SK-N-SH (cell line): Measurements from ENCODE around the gene CEP112. TPM values are rescaled to one million over a fixed set of nuclear protein-coding genes. Genes with fewer than 3 reads are reported as not detected.

Experiments used
- CTCF ChIA-PET: fragments of 300-600, 350-600 bp; formaldehyde crosslinking; extraction: SDS; loops from one replicate; lab custom pipeline; 2021; lab: Yijun Ruan, JAX
- POLR2A ChIA-PET: fragments of 350-600 bp; sonication (Branson Sonifier 250); formaldehyde crosslinking; extraction: SDS; loops from one replicate; lab custom pipeline; 2020; ENCODE audit warnings: antibody characterized with exemption, inconsistent platforms; lab: Yijun Ruan, JAX
- DNase-seq: peaks from one replicate; pipeline ENCODE4 v3.0.0; 2012
- H2AFZ ChIP-seq: fragments of 200-600 bp; sonication (generic); 2 replicates; pipeline ENCODE4 v1.8.1; 2016; ENCODE audit warnings: antibody characterized with exemption, mild to moderate bottlenecking, low read depth
- H3F3A ChIP-seq: fragments of 200-600 bp; sonication (generic); replicated peaks from 2 replicates; pipeline ENCODE3; 2016; ENCODE audit warnings: antibody characterized with exemption, mild to moderate bottlenecking; ENCODE audit not compliant: insufficient read depth
- H3K27ac ChIP-seq, 2 experiments: fragments of 200-500 bp in 1 of 2; fragments of 200-600 bp in 1 of 2; sonication (Bioruptor generic) in 1 of 2; sonication (generic), shearing (Covaris generic) in 1 of 2; 2 replicates each; pipeline versions ENCODE4 v1.5.1 to v1.6.1; 2014 to 2016; ENCODE audit warnings: low read depth in 2 of 2, inconsistent platforms in 1 of 2, low read length in 1 of 2, mild to moderate bottlenecking in 1 of 2, mixed read lengths in 1 of 2
- H3K27me3 ChIP-seq: fragments of 200-600 bp; sonication (generic), shearing (Covaris generic); 2 replicates; pipeline ENCODE4 v1.6.1; 2016; ENCODE audit warnings: mixed run types; ENCODE audit not compliant: insufficient read depth
- H3K36me3 ChIP-seq, 2 experiments: fragments of 200-500 bp in 1 of 2; fragments of 200-600 bp in 1 of 2; sonication (Bioruptor generic) in 1 of 2; sonication (generic) in 1 of 2; replicated peaks in 1 of 2; 2 replicates each; pipeline versions ENCODE3 to v1.5.1; 2014 to 2016; ENCODE audit warnings: low read length in 1 of 2, mild to moderate bottlenecking in 1 of 2; ENCODE audit not compliant: insufficient read depth in 2 of 2, control insufficient read depth in 1 of 2
- H3K4me1 ChIP-seq, 2 experiments: fragments of 200-500 bp in 1 of 2; fragments of 200-600 bp in 1 of 2; sonication (Bioruptor generic) in 1 of 2; sonication (generic), shearing (Covaris generic) in 1 of 2; 2 replicates each; pipeline versions ENCODE4 v1.5.1 to v1.6.1; 2014 to 2016; ENCODE audit warnings: low read depth in 1 of 2, low read length in 1 of 2, mixed run types in 1 of 2; ENCODE audit not compliant: insufficient read depth in 2 of 2, control insufficient read depth in 1 of 2
- H3K4me2 ChIP-seq: fragments of 200-600 bp; sonication (generic), shearing (Covaris generic); 2 replicates; pipeline ENCODE4 v1.6.1; 2017; ENCODE audit warnings: mixed run types
- H3K4me3 ChIP-seq, 2 experiments: fragments of 200-500 bp in 1 of 2; fragments of 200-600 bp in 1 of 2; sonication (Bioruptor generic) in 1 of 2; sonication (generic), shearing (Covaris generic) in 1 of 2; 2 replicates each; pipeline versions ENCODE4 v1.5.1 to v1.8.1; 2014 to 2016; ENCODE audit warnings: low read depth in 2 of 2, inconsistent platforms in 1 of 2, low read length in 1 of 2, mild to moderate bottlenecking in 1 of 2, mixed read lengths in 1 of 2, moderate library complexity in 1 of 2
- H3K79me2 ChIP-seq: fragments of 200-600 bp; sonication (generic); 2 replicates; pipeline ENCODE4 v1.8.1; 2017; ENCODE audit warnings: mild to moderate bottlenecking; ENCODE audit not compliant: insufficient read depth
- H3K9ac ChIP-seq: fragments of 200-600 bp; sonication (generic); 2 replicates; pipeline ENCODE4 v1.6.1; 2017; ENCODE audit warnings: mixed run types
- H3K9me2 ChIP-seq: fragments of 200-600 bp; sonication (generic); 2 replicates; pipeline ENCODE4 v1.6.1; 2017; ENCODE audit warnings: mixed run types
- H3K9me3 ChIP-seq: fragments of 200-600 bp; sonication (generic); 2 replicates; pipeline ENCODE4 v1.6.1; 2017; ENCODE audit warnings: mixed run types, mild to moderate bottlenecking, moderate library complexity
- H4K20me1 ChIP-seq: fragments of 200-600 bp; sonication (generic); 2 replicates; pipeline ENCODE4 v1.6.1; 2017; ENCODE audit warnings: mild to moderate bottlenecking, mixed run types; ENCODE audit not compliant: insufficient read depth
- CHD2 ChIP-seq: fragments of 150-350 bp; IDR thresholded peaks from 2 replicates; pipeline ENCODE4 v1.6.1; 2018; ENCODE audit warnings: low read length; ENCODE audit not compliant: partially characterized antibody
- ELF1 ChIP-seq: IDR thresholded peaks from 2 replicates; pipeline ENCODE4 v1.4.0; 2012
- EP300 ChIP-seq, 2 experiments: IDR thresholded peaks; 2 replicates each; pipeline versions ENCODE4 v1.4.0 to v1.6.1; 2012; ENCODE audit warnings: borderline replicate concordance in 1 of 2, low read depth in 1 of 2, low read length in 1 of 2
- EZH2phosphoT487 ChIP-seq: fragments of 200-600 bp; sonication (generic); IDR thresholded peaks from 2 replicates; pipeline ENCODE4 v1.6.1; 2017; ENCODE audit warnings: low read depth, mixed run types, mild to moderate bottlenecking, antibody characterized with exemption, moderate library complexity, borderline replicate concordance
- FOSL2 ChIP-seq: IDR thresholded peaks from 2 replicates; pipeline ENCODE4 v1.4.0; 2012; ENCODE audit warnings: low read depth, mild to moderate bottlenecking, moderate library complexity, borderline replicate concordance
- FOXJ3 ChIP-seq: sonication (generic); formaldehyde crosslinking; IDR thresholded peaks from 2 replicates; pipeline ENCODE4 v1.5.1; 2020; ENCODE audit warnings: mild to moderate bottlenecking, missing genetic modification reagents
- GABPA ChIP-seq: IDR thresholded peaks from 2 replicates; pipeline ENCODE4 v1.4.0; 2012; ENCODE audit warnings: low read depth, mild to moderate bottlenecking
- JUND ChIP-seq: IDR thresholded peaks from 2 replicates; pipeline ENCODE4 v1.4.0; 2012
- MEF2A ChIP-seq: IDR thresholded peaks from 2 replicates; pipeline ENCODE4 v1.4.0; 2012; ENCODE audit warnings: low read depth, borderline replicate concordance
- NRF1 ChIP-seq: IDR thresholded peaks from 2 replicates; pipeline ENCODE4 v1.6.1; 2012; ENCODE audit warnings: low read depth, mild to moderate bottlenecking, low read length
- POLR2AphosphoS5 ChIP-seq: IDR thresholded peaks from 2 replicates; pipeline ENCODE4 v1.6.1; 2012; ENCODE audit warnings: low read depth, low read length
- RXRA ChIP-seq: IDR thresholded peaks from 2 replicates; pipeline ENCODE4 v1.4.0; 2012; ENCODE audit warnings: low read depth, mild to moderate bottlenecking, borderline replicate concordance
- TAF1 ChIP-seq: IDR thresholded peaks from 2 replicates; pipeline ENCODE4 v1.6.1; 2012; ENCODE audit warnings: low read depth, mild to moderate bottlenecking, low read length, moderate library complexity, borderline replicate concordance
- TCF12 ChIP-seq: IDR thresholded peaks from 2 replicates; pipeline ENCODE4 v1.4.0; 2012
- TEAD4 ChIP-seq: IDR thresholded peaks from 2 replicates; pipeline ENCODE4 v1.4.0; 2012; ENCODE audit warnings: mild to moderate bottlenecking, borderline replicate concordance; ENCODE audit not compliant: insufficient read depth
- YY1 ChIP-seq: IDR thresholded peaks from 2 replicates; pipeline ENCODE4 v1.4.0; 2012; ENCODE audit warnings: low read depth, mild to moderate bottlenecking
- WGBS: methylation state at CpG from one replicate; pipeline ENCODE4 v1.1.6; 2017; ENCODE audit warnings: low lambda C conversion rate; 5-methylcytosine and 5-hydroxymethylcytosine counted together
- polyA plus RNA-seq, 3 experiments: library from polyadenylated mRNA; depleted of rRNA; stranded (reverse); fragments of >200 nt; gene quantifications; 2 replicates each; pipeline ENCODE4 v1.2.3, GENCODE V29; 2012
- TF ChIP-seq, protein P1 (sequence below): fragments of 150-350 bp; IDR thresholded peaks from 2 replicates; pipeline ENCODE4 v1.6.1; 2017; ENCODE audit warnings: antibody characterized with exemption, low read length, low read depth, borderline replicate concordance
- TF ChIP-seq, protein P2 (sequence below): IDR thresholded peaks from 2 replicates; pipeline ENCODE4 v1.4.0; 2012; ENCODE audit warnings: low read depth, borderline replicate concordance

The CEP112 gene
- polyA plus RNA-seq, 1 of the 3 experiments (the other 2 are of a cell fraction), result 7.9 TPM

DNA sequence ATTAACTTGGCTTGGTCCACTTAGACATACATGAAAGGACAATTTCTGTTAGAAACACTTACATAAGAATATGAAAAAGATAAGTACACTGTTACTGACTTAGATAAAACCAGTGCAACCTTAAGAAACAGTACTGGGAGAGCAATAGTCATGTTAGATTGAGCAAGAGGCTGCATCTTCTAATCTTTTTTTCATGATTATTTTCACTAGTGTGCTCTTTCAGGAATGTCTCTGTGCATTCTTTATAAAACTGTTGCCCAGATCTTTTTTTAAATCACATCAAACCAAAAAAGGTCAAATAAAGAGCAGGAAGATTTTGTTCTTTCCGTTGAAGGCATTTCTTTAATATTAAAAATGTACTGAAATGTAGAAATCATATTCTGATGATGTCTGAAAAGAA lies 529.7 kb downstream of the CEP112 start (continued):
- TF ChIP-seq, protein P1, sequence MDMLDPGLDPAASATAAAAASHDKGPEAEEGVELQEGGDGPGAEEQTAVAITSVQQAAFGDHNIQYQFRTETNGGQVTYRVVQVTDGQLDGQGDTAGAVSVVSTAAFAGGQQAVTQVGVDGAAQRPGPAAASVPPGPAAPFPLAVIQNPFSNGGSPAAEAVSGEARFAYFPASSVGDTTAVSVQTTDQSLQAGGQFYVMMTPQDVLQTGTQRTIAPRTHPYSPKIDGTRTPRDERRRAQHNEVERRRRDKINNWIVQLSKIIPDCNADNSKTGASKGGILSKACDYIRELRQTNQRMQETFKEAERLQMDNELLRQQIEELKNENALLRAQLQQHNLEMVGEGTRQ, result no peak
- TF ChIP-seq POLR2AphosphoS5 (no peak), TAF1 (no peak), MEF2A (no peak), YY1 (no peak), TCF12 (no peak)

DNA sequence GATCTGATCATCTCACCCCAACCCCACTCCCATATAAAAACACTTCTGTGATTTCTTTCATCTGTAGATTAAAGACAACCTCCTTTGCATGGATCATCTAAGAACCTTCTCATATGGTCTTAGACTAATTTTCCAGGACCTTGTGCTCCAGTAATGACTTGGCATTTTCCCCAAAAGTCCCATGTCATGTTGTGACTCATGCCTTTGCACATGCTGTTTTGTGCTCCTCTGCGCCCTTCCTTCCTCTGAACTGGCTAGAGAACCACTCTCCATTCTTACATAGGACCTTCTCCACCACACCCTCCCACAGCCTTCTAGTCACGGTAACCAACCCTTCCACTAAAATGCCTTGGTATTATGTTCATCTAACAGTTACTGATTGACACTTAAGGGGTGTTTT lies 531.0 kb downstream of the CEP112 start:
- TF ChIP-seq, protein P2, sequence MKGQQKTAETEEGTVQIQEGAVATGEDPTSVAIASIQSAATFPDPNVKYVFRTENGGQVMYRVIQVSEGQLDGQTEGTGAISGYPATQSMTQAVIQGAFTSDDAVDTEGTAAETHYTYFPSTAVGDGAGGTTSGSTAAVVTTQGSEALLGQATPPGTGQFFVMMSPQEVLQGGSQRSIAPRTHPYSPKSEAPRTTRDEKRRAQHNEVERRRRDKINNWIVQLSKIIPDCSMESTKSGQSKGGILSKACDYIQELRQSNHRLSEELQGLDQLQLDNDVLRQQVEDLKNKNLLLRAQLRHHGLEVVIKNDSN, result no peak
- no peak for TF ChIP-seq NRF1
- TF ChIP-seq EZH2phosphoT487, result no peak
- TF ChIP-seq FOXJ3 (CRISPR knock-in tag), result no peak
- no peak; the same call in 1 of the 2 replicates for TF ChIP-seq FOSL2
- TF ChIP-seq, protein P1, result no peak
- no peak for TF ChIP-seq CHD2
- TF ChIP-seq TEAD4, result no peak
- TF ChIP-seq EP300 (IDR thresholded peaks at IDR 0.05; ENCODE audit: borderline replicate concordance in 1 of 2, low read depth in 1 of 2, low read length in 1 of 2), result no peak
- TF ChIP-seq JUND, result no peak
- TF ChIP-seq ELF1, result no peak
- TF ChIP-seq GABPA, result no peak
- no peak for TF ChIP-seq RXRA
- no peak for TF ChIP-seq YY1
- no peak for TF ChIP-seq TAF1
- Histone ChIP-seq H3K27ac (no peak overlapping the region), H3K9me3 (no peaks in the 10 kb centered on the region), H3K27me3 (no peaks in the 10 kb centered on the region), H3K4me3 (no peak overlapping the region), H4K20me1 (no peaks in the 10 kb centered on the region), H3K36me3 (no peaks in the 10 kb centered on the region), H3K4me1 (no peaks in the 10 kb centered on the region), H3K9ac (no peak overlapping the region), H3F3A (no peaks in the 10 kb centered on the region), H3K4me2 (no peak overlapping the region), H3K79me2 (no peaks in the 10 kb centered on the region), H3K9me2 (no peaks in the 10 kb centered on the region), H2AFZ (no peak overlapping the region)
- CTCF ChIA-PET, result no interaction called here
- no peak for DNase-seq
- WGBS, result 89% methylated on average over 2 of the region's 2 CpGs
- POLR2A ChIA-PET, result no interaction called here
